OCI-LY7 (cell line): ENCODE results near the gene POR.

Experiments used
- EZH2phosphoT487 ChIP-seq: fragments of 200-600 bp; sonication (generic); IDR thresholded peaks from 2 replicates; pipeline ENCODE4 v1.6.1; 2018; ENCODE audit warnings: low read depth, borderline replicate concordance, mild to moderate bottlenecking, mixed run types, antibody characterized with exemption, low read length, moderate library complexity, mixed read lengths
- TF ChIP-seq, protein P1 (sequence below): fragments of 200-600 bp; sonication (generic); conservative IDR thresholded peaks from 2 replicates; pipeline ENCODE4 v1.5.1; 2014; ENCODE audit warnings: mild to moderate bottlenecking, antibody characterized with exemption, low read length, moderate library complexity, mixed read lengths

GRCh38 chr7:75876126-75876881, 38.7 kb upstream of the POR start:
- TF ChIP-seq, protein P1, sequence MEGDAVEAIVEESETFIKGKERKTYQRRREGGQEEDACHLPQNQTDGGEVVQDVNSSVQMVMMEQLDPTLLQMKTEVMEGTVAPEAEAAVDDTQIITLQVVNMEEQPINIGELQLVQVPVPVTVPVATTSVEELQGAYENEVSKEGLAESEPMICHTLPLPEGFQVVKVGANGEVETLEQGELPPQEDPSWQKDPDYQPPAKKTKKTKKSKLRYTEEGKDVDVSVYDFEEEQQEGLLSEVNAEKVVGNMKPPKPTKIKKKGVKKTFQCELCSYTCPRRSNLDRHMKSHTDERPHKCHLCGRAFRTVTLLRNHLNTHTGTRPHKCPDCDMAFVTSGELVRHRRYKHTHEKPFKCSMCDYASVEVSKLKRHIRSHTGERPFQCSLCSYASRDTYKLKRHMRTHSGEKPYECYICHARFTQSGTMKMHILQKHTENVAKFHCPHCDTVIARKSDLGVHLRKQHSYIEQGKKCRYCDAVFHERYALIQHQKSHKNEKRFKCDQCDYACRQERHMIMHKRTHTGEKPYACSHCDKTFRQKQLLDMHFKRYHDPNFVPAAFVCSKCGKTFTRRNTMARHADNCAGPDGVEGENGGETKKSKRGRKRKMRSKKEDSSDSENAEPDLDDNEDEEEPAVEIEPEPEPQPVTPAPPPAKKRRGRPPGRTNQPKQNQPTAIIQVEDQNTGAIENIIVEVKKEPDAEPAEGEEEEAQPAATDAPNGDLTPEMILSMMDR = no peak
- no peak for TF ChIP-seq EZH2phosphoT487
